ENCODE measurements around the gene CCDC167.

DNA sequence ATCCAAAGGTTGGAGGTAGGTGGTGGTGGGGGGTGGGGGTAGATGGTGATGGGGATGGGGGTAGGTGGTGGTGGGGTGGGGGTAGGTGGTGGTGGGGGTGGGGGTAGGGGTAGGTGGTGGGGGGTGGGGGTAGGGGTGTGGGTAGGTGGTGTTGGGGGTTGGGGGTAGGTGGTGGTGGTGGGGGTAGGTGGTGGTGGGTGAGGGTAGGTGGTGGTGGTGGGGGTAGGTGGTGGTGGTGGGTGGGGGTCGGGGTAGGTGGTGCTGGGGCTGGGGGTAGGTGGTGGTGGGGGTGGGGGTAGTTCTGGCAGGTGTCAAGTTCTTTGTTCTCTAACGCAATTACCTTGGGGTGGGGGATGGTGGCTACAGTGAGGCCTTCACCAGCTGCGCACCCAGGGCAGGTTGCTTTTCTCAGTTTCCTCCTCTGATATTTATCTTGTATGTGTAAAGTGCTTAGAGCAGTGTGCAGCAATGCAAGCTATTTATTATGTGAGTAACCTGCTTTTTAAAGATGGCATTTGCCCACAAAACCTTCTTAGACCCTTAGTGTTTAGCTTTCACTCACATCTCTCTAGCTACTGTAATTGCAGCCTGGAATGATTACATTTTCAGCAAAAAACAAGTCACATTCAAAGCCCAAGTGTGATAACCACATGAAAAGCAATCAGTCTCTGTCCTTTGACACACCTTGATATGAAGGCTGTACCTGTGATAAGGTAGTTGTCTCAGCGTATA is 8.2 kb upstream of the CCDC167 start:
- TF ChIP-seq SIN3A (IDR thresholded peaks at IDR 0.05; ENCODE audit: low read depth, low read length) (no peak), MEF2A (IDR thresholded peaks at IDR 0.05; ENCODE audit: insufficient read depth, low read depth, low read length) (no peak), CHD4 (IDR thresholded peaks at IDR 0.05) (no peak), POLR2A (IDR thresholded peaks at IDR 0.05; ENCODE audit: low read depth, low read length) (no peak), BHLHE40 (IDR thresholded peaks at IDR 0.05; ENCODE audit: borderline replicate concordance in 1 of 2, low read depth in 2 of 2, low read length in 1 of 2) (no peak), RUNX3 (IDR thresholded peaks at IDR 0.05; ENCODE audit: low read length) (no peak), MYC (IDR thresholded peaks at IDR 0.05; ENCODE audit: insufficient read depth, insufficient read length, insufficient replicate concordance, low read length, severe bottlenecking) (no peak), CTCF (IDR thresholded peaks at IDR 0.05 in 2 of 3, conservative IDR thresholded peaks at IDR 0.05 in 1 of 3; ENCODE audit: control insufficient read depth in 2 of 3, extremely low read depth in 1 of 3, insufficient read depth in 1 of 3, low read depth in 3 of 3, low read length in 3 of 3) (no peak), EP300 (IDR thresholded peaks at IDR 0.05; ENCODE audit: borderline replicate concordance in 1 of 2, control insufficient read depth in 1 of 2, low read depth in 2 of 2, low read length in 2 of 2) (no peak), GABPA (IDR thresholded peaks at IDR 0.05; ENCODE audit: low read depth) (no peak), KLF5 (IDR thresholded peaks at IDR 0.05; ENCODE audit: partially characterized antibody) (no peak)
